ENCODE data around the gene CLK4.

Gene CLK4

DNA sequence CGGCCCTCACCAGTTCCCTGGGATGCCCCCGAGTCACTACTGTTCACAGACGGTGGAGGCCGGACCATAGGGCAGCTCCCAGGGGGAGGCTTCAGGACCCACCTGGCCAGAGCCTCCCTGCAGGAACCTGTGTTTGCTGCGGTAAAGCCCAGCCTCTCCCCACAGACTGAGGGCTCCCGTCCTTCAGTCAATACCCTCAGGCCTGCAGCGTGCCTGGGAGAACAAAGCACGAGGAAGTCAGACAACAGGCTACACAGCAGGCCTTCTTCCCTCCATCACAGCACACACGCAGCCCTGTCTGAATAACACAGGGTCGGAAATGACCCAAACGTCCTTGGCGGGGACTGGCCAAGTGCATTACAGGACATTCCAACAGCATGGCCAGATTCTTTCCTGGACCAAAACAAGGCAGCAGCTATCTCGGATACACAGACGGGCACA lies 71.1 kb downstream of the CLK4 start:
- TF ChIP-seq, protein P1, sequence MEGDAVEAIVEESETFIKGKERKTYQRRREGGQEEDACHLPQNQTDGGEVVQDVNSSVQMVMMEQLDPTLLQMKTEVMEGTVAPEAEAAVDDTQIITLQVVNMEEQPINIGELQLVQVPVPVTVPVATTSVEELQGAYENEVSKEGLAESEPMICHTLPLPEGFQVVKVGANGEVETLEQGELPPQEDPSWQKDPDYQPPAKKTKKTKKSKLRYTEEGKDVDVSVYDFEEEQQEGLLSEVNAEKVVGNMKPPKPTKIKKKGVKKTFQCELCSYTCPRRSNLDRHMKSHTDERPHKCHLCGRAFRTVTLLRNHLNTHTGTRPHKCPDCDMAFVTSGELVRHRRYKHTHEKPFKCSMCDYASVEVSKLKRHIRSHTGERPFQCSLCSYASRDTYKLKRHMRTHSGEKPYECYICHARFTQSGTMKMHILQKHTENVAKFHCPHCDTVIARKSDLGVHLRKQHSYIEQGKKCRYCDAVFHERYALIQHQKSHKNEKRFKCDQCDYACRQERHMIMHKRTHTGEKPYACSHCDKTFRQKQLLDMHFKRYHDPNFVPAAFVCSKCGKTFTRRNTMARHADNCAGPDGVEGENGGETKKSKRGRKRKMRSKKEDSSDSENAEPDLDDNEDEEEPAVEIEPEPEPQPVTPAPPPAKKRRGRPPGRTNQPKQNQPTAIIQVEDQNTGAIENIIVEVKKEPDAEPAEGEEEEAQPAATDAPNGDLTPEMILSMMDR (IDR thresholded peaks at IDR 0.05; ENCODE audit: low read depth, low read length, missing control alignments), result no peak
- DNase-seq, result no peak
- no peak overlapping the region for H3K4me3 ChIP-seq (ENCODE audit: low read depth, low read length)
- in situ Hi-C loops (cut with HindIII; ENCODE audit: low pct_ligation_motif_present, low sequenced_read_pairs), result no loop called here
- H3K36me3 ChIP-seq (replicated peaks), result no peaks in the 10 kb centered on the region
- no peak overlapping the region for H3K27ac ChIP-seq
- no peaks in the 10 kb centered on the region for H3K27me3 ChIP-seq (replicated peaks)

DNA sequence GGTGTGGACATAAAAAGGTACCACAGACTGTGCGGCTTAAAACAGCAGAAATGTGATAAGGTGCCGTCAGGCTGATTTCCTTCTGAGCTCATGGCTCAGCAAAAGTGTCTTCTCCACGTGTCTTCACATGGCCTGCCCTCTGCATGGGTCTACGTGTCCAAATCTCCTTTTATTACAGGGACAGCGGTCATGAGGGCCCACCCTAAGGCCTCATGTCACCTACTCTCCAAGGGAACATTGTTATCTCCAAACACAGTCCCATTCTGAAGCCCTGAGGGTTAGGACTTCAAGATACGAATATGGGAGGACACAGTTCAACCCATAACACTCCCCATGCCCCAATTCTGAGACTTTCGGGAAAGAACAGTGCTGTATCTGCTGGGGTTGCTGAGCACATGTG lies 71.8 kb downstream of the CLK4 start:
- Histone ChIP-seq H3K27ac (no peak overlapping the region), H3K27me3 (replicated peaks) (no peaks in the 10 kb centered on the region), H3K36me3 (replicated peaks) (no peaks in the 10 kb centered on the region), H3K4me3 (ENCODE audit: low read depth, low read length) (no peak overlapping the region)
- TF ChIP-seq, protein P1 (IDR thresholded peaks at IDR 0.05; ENCODE audit: low read depth, low read length, missing control alignments), result no peak
- DNase-seq, result no peak
- in situ Hi-C loops (cut with HindIII; ENCODE audit: low pct_ligation_motif_present, low sequenced_read_pairs), result no loop called here

DNA sequence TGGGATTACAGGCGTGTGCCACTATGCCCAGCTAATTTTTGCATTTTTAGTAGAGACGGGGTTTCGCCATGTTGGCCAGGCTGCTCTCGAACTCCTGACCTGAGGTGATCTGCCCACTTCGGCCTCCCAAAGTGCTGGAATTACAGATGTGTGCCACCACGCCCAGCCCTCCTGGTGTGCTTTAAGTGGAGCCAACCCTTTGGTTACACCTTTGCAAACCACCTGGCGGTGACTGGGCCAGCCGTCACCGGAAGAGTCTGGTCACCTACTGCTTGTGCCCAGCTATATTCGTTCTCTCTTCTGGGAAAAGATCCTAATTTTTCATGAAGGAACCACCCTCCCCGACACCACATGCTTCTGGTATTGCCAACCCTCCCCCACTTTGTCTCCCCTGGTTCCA lies 72.5 kb downstream of the CLK4 start:
- DNase-seq, result no peak
- TF ChIP-seq, protein P1 (IDR thresholded peaks at IDR 0.05; ENCODE audit: low read depth, low read length, missing control alignments), result no peak
- Histone ChIP-seq H3K4me3 (ENCODE audit: low read depth, low read length) (no peak overlapping the region), H3K36me3 (replicated peaks) (no peaks in the 10 kb centered on the region), H3K27ac (no peak overlapping the region), H3K27me3 (replicated peaks) (no peaks in the 10 kb centered on the region)
- in situ Hi-C loops (cut with HindIII; ENCODE audit: low pct_ligation_motif_present, low sequenced_read_pairs), result no loop called here

DNA sequence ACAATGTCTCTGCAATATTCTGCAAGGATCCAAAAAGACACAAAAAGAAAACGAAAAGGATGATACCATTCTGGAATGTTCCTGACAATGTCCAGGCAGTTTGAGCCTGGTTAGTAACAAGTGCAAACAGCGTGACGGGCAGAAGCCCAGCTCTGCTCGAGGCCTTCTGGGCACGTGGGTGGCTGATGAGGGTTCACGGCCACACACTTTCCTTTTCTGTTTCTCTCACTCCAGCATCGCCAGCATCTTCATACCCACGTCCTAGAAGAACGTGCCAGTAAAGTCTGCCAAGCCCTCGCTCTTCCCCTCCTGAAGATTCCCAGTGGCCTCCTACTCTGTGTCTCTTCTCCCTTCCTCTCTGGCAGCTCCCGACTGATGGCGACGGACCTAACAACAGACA lies 73.3 kb downstream of the CLK4 start:
- Histone ChIP-seq H3K36me3 (replicated peaks) (no peaks in the 10 kb centered on the region), H3K27me3 (replicated peaks) (no peaks in the 10 kb centered on the region), H3K4me3 (ENCODE audit: low read depth, low read length) (no peak overlapping the region), H3K27ac (no peak overlapping the region)
- in situ Hi-C loops (cut with HindIII; ENCODE audit: low pct_ligation_motif_present, low sequenced_read_pairs), result no loop called here
- DNase-seq, result no peak
- TF ChIP-seq, protein P1 (IDR thresholded peaks at IDR 0.05; ENCODE audit: low read depth, low read length, missing control alignments), result no peak
